ENCODE results near the gene TTC33. TPM values are rescaled to one million over a fixed set of nuclear protein-coding genes. Genes with fewer than 3 reads are reported as not detected.

Gene TTC33
- total and polyA plus RNA-seq, 4 donors = 5.3 to 30.5 (median 7.8) TPM

DNA sequence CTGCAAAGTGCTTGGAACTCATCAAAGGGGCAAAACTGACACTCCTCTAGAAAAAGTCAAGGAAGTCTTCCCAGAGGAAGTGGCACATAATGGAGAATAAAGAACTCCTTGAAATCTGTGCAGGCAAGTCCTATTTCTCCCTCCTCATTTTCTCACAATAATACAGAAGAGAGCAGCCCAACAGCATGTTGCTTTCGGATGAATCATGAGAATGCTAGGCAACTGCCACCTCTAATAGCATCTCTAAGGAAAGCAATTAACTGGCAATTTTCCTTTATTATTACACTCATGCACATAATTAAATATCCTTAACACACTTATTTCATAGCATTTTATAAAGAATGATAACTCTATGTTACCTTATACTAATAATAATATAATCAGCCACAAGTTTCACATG is 198.3 kb downstream of the TTC33 start:
- H3K4me3 ChIP-seq = no peak overlapping the region
- no peak for DNase-seq
- TF ChIP-seq, protein P1, sequence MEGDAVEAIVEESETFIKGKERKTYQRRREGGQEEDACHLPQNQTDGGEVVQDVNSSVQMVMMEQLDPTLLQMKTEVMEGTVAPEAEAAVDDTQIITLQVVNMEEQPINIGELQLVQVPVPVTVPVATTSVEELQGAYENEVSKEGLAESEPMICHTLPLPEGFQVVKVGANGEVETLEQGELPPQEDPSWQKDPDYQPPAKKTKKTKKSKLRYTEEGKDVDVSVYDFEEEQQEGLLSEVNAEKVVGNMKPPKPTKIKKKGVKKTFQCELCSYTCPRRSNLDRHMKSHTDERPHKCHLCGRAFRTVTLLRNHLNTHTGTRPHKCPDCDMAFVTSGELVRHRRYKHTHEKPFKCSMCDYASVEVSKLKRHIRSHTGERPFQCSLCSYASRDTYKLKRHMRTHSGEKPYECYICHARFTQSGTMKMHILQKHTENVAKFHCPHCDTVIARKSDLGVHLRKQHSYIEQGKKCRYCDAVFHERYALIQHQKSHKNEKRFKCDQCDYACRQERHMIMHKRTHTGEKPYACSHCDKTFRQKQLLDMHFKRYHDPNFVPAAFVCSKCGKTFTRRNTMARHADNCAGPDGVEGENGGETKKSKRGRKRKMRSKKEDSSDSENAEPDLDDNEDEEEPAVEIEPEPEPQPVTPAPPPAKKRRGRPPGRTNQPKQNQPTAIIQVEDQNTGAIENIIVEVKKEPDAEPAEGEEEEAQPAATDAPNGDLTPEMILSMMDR (IDR thresholded peaks at IDR 0.05; ENCODE audit: control extremely low read depth, extremely low read depth) = no peak
- H3K27ac ChIP-seq (ENCODE audit: low read depth in 1 of 2, low read length in 1 of 2) = no peak overlapping the region
- H3K4me1 ChIP-seq (ENCODE audit: control insufficient read depth in 5 of 5, insufficient read depth in 5 of 5, low read length in 5 of 5) = no peaks in the 10 kb centered on the region
- H3K9ac ChIP-seq (ENCODE audit: insufficient read depth in 1 of 2, low read length in 2 of 2) = no peak overlapping the region
- no peaks in the 10 kb centered on the region for H3K27me3 ChIP-seq (ENCODE audit: control insufficient read depth in 3 of 3, insufficient read depth in 3 of 3, low read length in 2 of 3)
- WGBS, 2 donors = 89 to 100% methylated on average over 1 of the region's 1 CpG
- no peak for ATAC-seq (ENCODE audit: insufficient read depth, low FRiP score)
- H3K9me3 ChIP-seq (ENCODE audit: control insufficient read depth in 4 of 4, insufficient read depth in 3 of 4, low read length in 3 of 4) = no peaks in the 10 kb centered on the region
- no peaks in the 10 kb centered on the region for H3K36me3 ChIP-seq (ENCODE audit: control insufficient read depth in 4 of 4, insufficient read depth in 4 of 4, low read length in 4 of 4)

DNA sequence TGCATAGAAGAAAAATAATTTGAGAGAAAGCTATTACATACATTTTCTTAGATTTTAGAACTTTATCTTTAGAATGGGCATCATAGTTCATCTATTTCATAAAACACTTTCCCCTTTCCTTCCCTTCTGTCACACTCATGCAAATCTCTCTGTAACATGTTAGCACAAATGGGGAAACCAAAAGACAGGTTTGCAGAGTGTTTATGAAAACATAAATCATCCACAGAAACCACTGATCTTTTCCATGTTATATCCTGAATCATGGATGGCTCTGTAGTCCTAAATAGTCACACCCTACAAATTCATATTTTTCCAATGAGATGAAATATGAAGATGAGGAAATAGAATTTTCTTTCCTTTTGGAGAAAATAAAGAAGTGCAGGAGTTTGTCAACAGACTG is 198.9 kb downstream of the TTC33 start:
- H3K27ac ChIP-seq (ENCODE audit: low read depth in 1 of 2, low read length in 1 of 2) = no peak overlapping the region
- no peak for ATAC-seq (ENCODE audit: insufficient read depth, low FRiP score)
- H3K27me3 ChIP-seq (ENCODE audit: control insufficient read depth in 3 of 3, insufficient read depth in 3 of 3, low read length in 2 of 3) = no peaks in the 10 kb centered on the region
- H3K36me3 ChIP-seq (ENCODE audit: control insufficient read depth in 4 of 4, insufficient read depth in 4 of 4, low read length in 4 of 4) = no peaks in the 10 kb centered on the region
- no peaks in the 10 kb centered on the region for H3K9me3 ChIP-seq (ENCODE audit: control insufficient read depth in 4 of 4, insufficient read depth in 3 of 4, low read length in 3 of 4)
- TF ChIP-seq, protein P1 (IDR thresholded peaks at IDR 0.05; ENCODE audit: control extremely low read depth, extremely low read depth) = no peak
- no peak for DNase-seq
- no peak overlapping the region for H3K9ac ChIP-seq (ENCODE audit: insufficient read depth in 1 of 2, low read length in 2 of 2)
- no peak overlapping the region for H3K4me3 ChIP-seq
- peaks cover 0 to 5% (median 0%) of the 10 kb centered on the region in 5 donors for H3K4me1 ChIP-seq (ENCODE audit: control insufficient read depth in 5 of 5, insufficient read depth in 5 of 5, low read length in 5 of 5)

DNA sequence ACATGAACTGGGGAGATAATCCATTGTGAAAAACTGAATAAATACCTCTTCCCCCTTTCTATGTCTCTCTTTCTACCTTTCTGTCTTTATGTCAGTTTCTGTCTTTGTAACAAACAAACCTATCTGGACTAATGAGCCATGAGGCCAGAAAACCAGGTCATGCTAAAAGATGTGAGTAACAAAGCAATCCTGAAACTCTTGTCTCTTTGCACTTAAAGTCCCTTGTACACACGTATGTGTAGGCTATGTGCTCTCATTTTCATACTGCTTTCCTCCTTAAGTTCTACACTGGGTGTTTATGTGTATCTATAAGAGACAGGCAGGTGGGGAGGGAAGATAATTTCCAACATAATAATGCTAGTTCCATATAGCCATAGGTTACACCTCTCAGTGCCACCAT is 199.9 kb downstream of the TTC33 start:
- H3K9me3 ChIP-seq (ENCODE audit: control insufficient read depth in 4 of 4, insufficient read depth in 3 of 4, low read length in 3 of 4) = no peaks in the 10 kb centered on the region
- H3K4me3 ChIP-seq = no peak overlapping the region
- no peak overlapping the region for H3K9ac ChIP-seq (ENCODE audit: insufficient read depth in 1 of 2, low read length in 2 of 2)
- no peaks in the 10 kb centered on the region for H3K27me3 ChIP-seq (ENCODE audit: control insufficient read depth in 3 of 3, insufficient read depth in 3 of 3, low read length in 2 of 3)
- DNase-seq (no peak), ATAC-seq (ENCODE audit: insufficient read depth, low FRiP score) (no peak)
- 84 to 89% methylated on average over 1 of the region's 1 CpG for WGBS, 2 donors
- no peaks in the 10 kb centered on the region for H3K36me3 ChIP-seq (ENCODE audit: control insufficient read depth in 4 of 4, insufficient read depth in 4 of 4, low read length in 4 of 4)
- no peak overlapping the region for H3K27ac ChIP-seq (ENCODE audit: low read depth in 1 of 2, low read length in 1 of 2)
- TF ChIP-seq, protein P1 (IDR thresholded peaks at IDR 0.05; ENCODE audit: control extremely low read depth, extremely low read depth) = no peak
- peaks cover 0 to 5% (median 0%) of the 10 kb centered on the region in 5 donors for H3K4me1 ChIP-seq (ENCODE audit: control insufficient read depth in 5 of 5, insufficient read depth in 5 of 5, low read length in 5 of 5)

DNA sequence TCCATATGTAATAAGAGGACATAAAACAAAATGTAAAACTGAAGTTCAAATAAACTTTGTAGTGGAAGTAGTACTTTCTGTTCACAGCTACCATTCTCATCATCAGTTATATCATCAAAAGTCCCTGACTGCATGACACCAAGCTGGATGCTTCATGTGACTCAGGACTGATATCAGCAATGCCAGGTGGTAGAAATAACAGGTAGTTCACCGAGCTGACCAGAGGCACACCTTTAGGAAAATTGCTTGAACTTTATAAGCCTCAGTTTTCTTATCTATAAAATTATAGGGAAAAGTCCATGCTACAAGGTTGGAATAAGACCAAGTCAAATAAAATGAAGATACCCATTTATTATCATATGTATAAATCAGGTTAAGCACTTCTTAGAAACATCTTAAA is 200.9 kb downstream of the TTC33 start:
- Histone ChIP-seq H3K27me3 (ENCODE audit: control insufficient read depth in 3 of 3, insufficient read depth in 3 of 3, low read length in 2 of 3) (no peaks in the 10 kb centered on the region), H3K27ac (ENCODE audit: low read depth in 1 of 2, low read length in 1 of 2) (no peak overlapping the region), H3K4me3 (no peak overlapping the region), H3K9me3 (ENCODE audit: control insufficient read depth in 4 of 4, insufficient read depth in 3 of 4, low read length in 3 of 4) (no peaks in the 10 kb centered on the region), H3K36me3 (ENCODE audit: control insufficient read depth in 4 of 4, insufficient read depth in 4 of 4, low read length in 4 of 4) (no peaks in the 10 kb centered on the region), H3K9ac (ENCODE audit: insufficient read depth in 1 of 2, low read length in 2 of 2) (no peak overlapping the region), H3K4me1 (ENCODE audit: control insufficient read depth in 5 of 5, insufficient read depth in 5 of 5, low read length in 5 of 5) (peaks cover 0 to 5% (median 0%) of the 10 kb centered on the region in 5 donors)
- DNase-seq (no peak), ATAC-seq (ENCODE audit: insufficient read depth, low FRiP score) (no peak)
- 55 to 85% methylated on average over 1 of the region's 1 CpG for WGBS, 2 donors
- TF ChIP-seq, protein P1 (IDR thresholded peaks at IDR 0.05; ENCODE audit: control extremely low read depth, extremely low read depth) = no peak
